GM12891 (cell line): ENCODE data around the gene STK11.

Experiments used
- PAX5 ChIP-seq: IDR thresholded peaks from 2 replicates; pipeline ENCODE4 v1.6.1; 2011; ENCODE audit warnings: low read length, moderate library complexity, mild to moderate bottlenecking; ENCODE audit not compliant: insufficient read depth, severe bottlenecking
- POLR2A ChIP-seq: IDR thresholded peaks from 2 replicates; pipeline ENCODE4 v1.6.1; 2011; ENCODE audit warnings: low read depth, low read length, control low read depth
- POLR2AphosphoS5 ChIP-seq: IDR thresholded peaks from 2 replicates; pipeline ENCODE4 v1.6.1; 2011; ENCODE audit warnings: low read depth, low read length, control low read depth
- TAF1 ChIP-seq: IDR thresholded peaks from 2 replicates; pipeline ENCODE4 v1.6.1; 2011; ENCODE audit warnings: low read depth, low read length, control low read depth

DNA sequence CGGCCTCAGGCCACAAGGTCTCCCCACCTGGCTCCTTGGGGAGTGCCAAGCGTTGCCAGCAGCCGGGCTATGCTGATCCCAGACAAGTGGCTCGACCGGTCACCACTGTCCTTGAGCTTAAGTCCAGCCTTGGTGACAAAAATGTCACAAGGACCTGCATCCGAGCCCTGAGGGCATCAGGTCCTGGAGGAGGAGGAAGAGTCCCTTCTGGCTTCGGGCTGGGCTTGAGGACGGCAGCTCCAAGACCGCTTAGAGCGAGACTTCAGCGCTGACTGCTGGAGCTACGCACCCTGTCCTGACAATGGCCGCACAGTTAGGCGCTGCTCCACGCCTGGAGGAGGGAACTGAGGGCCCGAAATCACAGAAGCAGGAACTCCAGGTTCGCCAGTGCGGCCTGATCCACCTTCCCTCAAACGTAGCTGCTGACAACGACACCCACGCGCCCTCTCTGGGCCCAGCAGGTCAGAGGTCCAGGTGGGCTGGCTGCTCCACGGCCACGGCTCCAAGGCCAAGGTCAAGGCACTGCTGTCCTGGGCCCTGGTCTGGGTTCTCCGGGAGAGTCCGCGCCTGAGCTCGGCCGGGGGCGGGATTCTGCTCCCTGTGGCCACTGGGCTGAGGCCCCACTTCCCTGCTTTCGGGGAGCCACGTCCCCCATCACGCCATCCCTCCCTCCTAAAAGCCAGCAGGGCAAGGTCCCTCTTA lies 38.6 kb upstream of the STK11 start:
- TF ChIP-seq TAF1 (no peak), POLR2A (no peak), POLR2AphosphoS5 (no peak), PAX5 (no peak)
